ENCODE measurements around the gene RIT2. TPM values are rescaled to one million over a fixed set of nuclear protein-coding genes. Genes with fewer than 3 reads are reported as not detected.

The RIT2 gene
- total and polyA plus RNA-seq, 2 of the 4 experiments (the other 2 are of a cell fraction): not detected

- H3K4me2 ChIP-seq (ENCODE audit: low read depth, low read length): no peak overlapping the region
- no peak overlapping the region for H2AFZ ChIP-seq (replicated peaks; ENCODE audit: low read length, poor library complexity)
- in situ Hi-C loops (cut with MboI; ENCODE audit: low sequenced_read_pairs) (no loop called here), intact Hi-C loops (cut with micrococcal nuclease) (no loop called here), dilution Hi-C loops (cut with HindIII; ENCODE audit: low sequenced_read_pairs, unreplicated experiment) (no loop called here)
- ATAC-seq (ENCODE audit: low read depth): no peak
- ChIA-PET CTCF (no interaction called here), POLR2A (ENCODE audit: unreplicated experiment) (no interaction called here)
- H2BK120ac ChIP-seq (ENCODE audit: low read depth, low read length): no peak overlapping the region
- no peak overlapping the region for H2BK20ac ChIP-seq (ENCODE audit: low read depth, low read length)
- no peak overlapping the region for H3K18ac ChIP-seq (ENCODE audit: low read depth, low read length)
- no peak overlapping the region for H4K91ac ChIP-seq (ENCODE audit: insufficient read depth, low read depth, low read length)
- no peak overlapping the region for H2BK15ac ChIP-seq (ENCODE audit: low read depth, low read length)
- H3K9me3 ChIP-seq (ENCODE audit: control insufficient read depth, insufficient read depth, low read length): no peaks in the 10 kb centered on the region
- no peak overlapping the region for H3K9ac ChIP-seq (ENCODE audit: low read depth, low read length)
- H4K20me1 ChIP-seq (ENCODE audit: insufficient read depth, low read length): no peaks in the 10 kb centered on the region
- H3K4me1 ChIP-seq (ENCODE audit: control insufficient read depth, insufficient read depth, low read length): no peaks in the 10 kb centered on the region
- H3K4me3 ChIP-seq (ENCODE audit: insufficient read depth, low read depth, low read length): no peak overlapping the region
- no peak overlapping the region for H2AK9ac ChIP-seq (replicated peaks; ENCODE audit: low read depth, low read length, poor library complexity)
- H2AK5ac ChIP-seq (ENCODE audit: low read depth, low read length): no peak overlapping the region
- H4K8ac ChIP-seq (ENCODE audit: low read depth in 2 of 2, low read length in 2 of 2): no peak overlapping the region
- no peaks in the 10 kb centered on the region for H3K36me3 ChIP-seq (ENCODE audit: control insufficient read depth, insufficient read depth, low read length)
- no peak overlapping the region for H2BK5ac ChIP-seq (ENCODE audit: low read depth, low read length, poor library complexity, severe bottlenecking)
- no peak overlapping the region for H3K14ac ChIP-seq (replicated peaks; ENCODE audit: low read depth, low read length)
- H3K79me1 ChIP-seq (ENCODE audit: low read depth in 1 of 2, low read length in 2 of 2): no peaks in the 10 kb centered on the region
- no peak overlapping the region for H3K27ac ChIP-seq (ENCODE audit: insufficient read depth, low read length)
- no peak overlapping the region for H3K23ac ChIP-seq (ENCODE audit: low read depth, low read length)
- no peak overlapping the region for H3K56ac ChIP-seq (ENCODE audit: extremely low read depth, insufficient read depth, low read length)
- H3K27me3 ChIP-seq (ENCODE audit: control insufficient read depth, insufficient read depth, low read length): no peaks in the 10 kb centered on the region
- H3K4ac ChIP-seq (ENCODE audit: low read depth, low read length): no peak overlapping the region
- no peak for DNase-seq
- H3K9me1 ChIP-seq (ENCODE audit: insufficient read depth, low read length): no peaks in the 10 kb centered on the region
- H4K5ac ChIP-seq (ENCODE audit: low read depth, low read length): no peak overlapping the region
- no TSS peak for BruUV-seq (replicated peaks)
- TF ChIP-seq, protein P1, sequence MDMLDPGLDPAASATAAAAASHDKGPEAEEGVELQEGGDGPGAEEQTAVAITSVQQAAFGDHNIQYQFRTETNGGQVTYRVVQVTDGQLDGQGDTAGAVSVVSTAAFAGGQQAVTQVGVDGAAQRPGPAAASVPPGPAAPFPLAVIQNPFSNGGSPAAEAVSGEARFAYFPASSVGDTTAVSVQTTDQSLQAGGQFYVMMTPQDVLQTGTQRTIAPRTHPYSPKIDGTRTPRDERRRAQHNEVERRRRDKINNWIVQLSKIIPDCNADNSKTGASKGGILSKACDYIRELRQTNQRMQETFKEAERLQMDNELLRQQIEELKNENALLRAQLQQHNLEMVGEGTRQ (IDR thresholded peaks at IDR 0.05; ENCODE audit: low read depth, low read length): no peak
- TF ChIP-seq BHLHE40 (IDR thresholded peaks at IDR 0.05; ENCODE audit: low read depth, low read length) (no peak), NFE2L2 (IDR thresholded peaks at IDR 0.05; ENCODE audit: low read depth, low read length) (no peak), CHD1 (IDR thresholded peaks at IDR 0.05; ENCODE audit: low read depth, low read length) (no peak), MAFK (IDR thresholded peaks at IDR 0.05; ENCODE audit: low read depth, low read length) (no peak), MXI1 (IDR thresholded peaks at IDR 0.05; ENCODE audit: borderline replicate concordance, low read depth, low read length) (no peak), CEBPB (IDR thresholded peaks at IDR 0.05; ENCODE audit: low read depth, low read length) (no peak), RCOR1 (IDR thresholded peaks at IDR 0.05; ENCODE audit: insufficient replicate concordance, low read length) (no peak), FOS (IDR thresholded peaks at IDR 0.05; ENCODE audit: low read depth, low read length) (no peak), MAZ (IDR thresholded peaks at IDR 0.05; ENCODE audit: borderline replicate concordance, low read depth, low read length) (no peak), POLR2A (IDR thresholded peaks at IDR 0.05; ENCODE audit: low read depth, low read length) (no peak), SMC3 (IDR thresholded peaks at IDR 0.05; ENCODE audit: low read depth, low read length) (no peak), RFX5 (IDR thresholded peaks at IDR 0.05; ENCODE audit: low read depth, low read length) (no peak)
- whole genome bisulfite sequencing, 2 experiments (ENCODE audit: extremely low coverage in 2 of 2, insufficient read length in 1 of 2): no CpG with 5 or more reads among the region's 2 CpGs
Measured at GRCh38 chr18:42893977-42894376, 221.5 kb downstream of the RIT2 start.
